GM19468 (cell line): ENCODE data around the gene MYDGF.
"Not testable (repeated sequence)": the region's sequence is repeated elsewhere in the genome, so short reads cannot be mapped to it uniquely, and the experiment has no call there.

ENCODE experiments used
- ATAC-seq: cut with Tn5 transposase; IDR thresholded peaks from one replicate; pipeline ENCODE4 v1.9.1; 2021; ENCODE audit warnings: mild to moderate bottlenecking, moderate library complexity, moderate number of reproducible peaks; ENCODE audit not compliant: unreplicated experiment; ENCODE audit errors: extremely low read depth

MYDGF gene

DNA sequence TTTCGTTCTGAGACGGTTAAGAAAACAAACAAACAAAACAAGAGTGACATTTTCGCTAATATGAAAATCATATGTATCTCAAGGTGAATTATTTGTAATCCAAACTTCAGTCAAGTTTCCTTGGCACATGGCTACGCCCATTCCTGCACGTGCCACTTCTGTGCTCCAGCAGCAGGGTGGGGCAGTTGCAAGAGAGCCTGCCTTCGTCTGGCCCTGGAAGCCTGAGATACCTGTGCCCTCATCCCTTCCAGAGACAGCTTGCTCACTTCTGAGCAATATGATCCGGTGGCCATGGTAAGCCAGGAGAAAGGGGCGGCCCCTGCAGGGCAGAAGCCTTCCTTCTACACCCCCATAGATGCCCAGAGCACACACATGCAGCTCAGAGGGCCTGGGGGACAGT lies 31.4 kb upstream of the MYDGF start:
- ATAC-seq = no peak

DNA sequence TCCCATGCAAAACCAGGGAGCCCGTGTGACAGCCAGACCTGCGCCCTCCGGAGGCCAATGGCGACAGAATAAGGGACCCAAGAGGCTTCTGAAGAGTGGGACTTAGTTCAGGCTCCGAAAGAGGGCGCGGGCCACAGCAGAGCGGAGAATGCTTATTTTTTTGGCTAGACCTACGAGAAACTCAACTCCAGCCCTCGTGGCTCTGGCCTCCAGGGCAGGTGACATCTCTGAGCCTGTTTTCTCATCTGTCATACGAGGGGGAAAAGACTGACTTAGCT lies 30.5 kb upstream of the MYDGF start:
- no peak for ATAC-seq

DNA sequence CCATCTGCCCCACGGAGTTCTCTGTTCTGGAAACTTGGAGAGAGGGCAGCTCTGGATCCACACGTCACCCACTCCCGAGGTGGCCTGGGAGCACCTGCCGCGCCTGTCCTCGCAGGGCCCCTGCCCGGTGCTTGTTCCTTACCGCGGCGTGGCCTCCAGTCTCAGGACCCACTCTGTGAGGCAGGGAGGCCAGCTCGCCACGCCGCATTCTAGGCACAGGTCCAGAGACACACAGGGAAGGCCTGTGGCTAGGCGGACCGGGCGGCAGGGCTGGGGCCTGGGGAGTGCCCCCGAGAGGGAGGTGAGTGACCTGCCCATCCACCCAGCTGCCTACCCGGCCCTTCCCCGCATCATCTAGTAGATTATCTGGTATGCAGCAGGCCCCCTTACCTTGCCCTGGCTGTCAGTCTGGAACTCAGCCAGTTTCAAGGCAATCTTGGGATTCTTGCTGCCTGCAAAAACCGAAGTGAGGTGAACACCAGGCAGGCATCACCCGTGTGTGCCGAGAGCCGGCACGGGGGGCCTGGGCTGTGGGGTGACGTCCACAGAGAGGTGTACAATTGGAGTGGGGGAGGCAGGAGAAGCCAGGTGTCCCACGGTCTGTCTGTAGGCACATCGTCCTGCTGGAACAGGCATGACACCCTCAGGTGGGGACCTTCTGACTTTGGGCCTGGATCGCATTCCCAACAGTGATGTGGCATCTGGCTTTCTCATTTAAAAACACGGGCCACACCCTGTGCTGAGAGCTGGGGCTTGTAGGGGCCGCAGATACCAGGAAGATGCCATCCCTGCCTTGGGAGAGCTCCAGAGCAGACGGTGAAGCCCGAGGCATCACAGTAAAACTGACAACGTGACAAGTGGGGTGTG lies 29.9 kb upstream of the MYDGF start:
- no peak for ATAC-seq

DNA sequence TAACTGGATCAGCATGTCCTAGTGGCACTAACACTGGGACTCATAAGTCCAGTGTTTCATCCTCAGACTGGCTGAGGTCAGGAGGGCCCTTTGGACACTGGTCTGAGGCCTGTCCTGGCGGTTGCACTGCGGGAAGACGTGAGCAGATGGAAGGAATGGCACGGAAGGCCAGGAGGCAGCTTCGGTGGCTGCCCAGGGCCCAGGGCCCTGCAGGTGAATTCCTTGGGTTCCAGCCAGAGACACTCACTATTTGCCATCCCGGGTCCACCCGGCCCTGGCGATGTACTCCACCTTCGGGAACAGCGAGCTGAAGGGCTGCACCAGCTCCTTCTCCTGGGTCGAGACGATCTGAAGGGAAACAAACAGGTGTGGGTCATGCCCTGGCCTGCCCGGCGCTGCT lies 27.2 kb upstream of the MYDGF start:
- ATAC-seq = no peak

DNA sequence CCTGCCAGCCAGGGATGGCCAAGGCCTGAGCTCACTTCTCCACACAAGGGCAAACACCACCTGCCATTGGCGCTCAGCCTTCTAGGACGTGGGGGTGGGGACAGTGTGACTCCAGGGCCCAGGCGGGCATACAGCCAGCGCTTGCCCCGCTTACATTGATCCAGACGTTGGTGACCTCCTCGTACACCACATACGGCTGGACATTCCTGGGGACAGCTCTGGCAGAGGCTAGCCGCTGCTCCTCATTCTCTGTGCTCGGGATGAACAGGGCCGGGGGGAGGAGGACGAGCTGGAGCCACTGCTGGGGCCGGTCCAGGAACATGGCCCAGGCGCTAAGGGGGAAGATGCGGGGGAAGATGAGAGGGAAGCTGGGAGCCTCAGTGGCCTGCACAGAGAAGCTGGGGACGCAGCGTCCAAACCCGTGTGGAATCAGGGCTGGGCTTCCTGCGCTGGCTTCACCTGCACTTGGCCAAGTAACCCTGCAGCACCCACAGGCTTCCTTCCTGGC lies 25.1 kb upstream of the MYDGF start:
- no peak for ATAC-seq

DNA sequence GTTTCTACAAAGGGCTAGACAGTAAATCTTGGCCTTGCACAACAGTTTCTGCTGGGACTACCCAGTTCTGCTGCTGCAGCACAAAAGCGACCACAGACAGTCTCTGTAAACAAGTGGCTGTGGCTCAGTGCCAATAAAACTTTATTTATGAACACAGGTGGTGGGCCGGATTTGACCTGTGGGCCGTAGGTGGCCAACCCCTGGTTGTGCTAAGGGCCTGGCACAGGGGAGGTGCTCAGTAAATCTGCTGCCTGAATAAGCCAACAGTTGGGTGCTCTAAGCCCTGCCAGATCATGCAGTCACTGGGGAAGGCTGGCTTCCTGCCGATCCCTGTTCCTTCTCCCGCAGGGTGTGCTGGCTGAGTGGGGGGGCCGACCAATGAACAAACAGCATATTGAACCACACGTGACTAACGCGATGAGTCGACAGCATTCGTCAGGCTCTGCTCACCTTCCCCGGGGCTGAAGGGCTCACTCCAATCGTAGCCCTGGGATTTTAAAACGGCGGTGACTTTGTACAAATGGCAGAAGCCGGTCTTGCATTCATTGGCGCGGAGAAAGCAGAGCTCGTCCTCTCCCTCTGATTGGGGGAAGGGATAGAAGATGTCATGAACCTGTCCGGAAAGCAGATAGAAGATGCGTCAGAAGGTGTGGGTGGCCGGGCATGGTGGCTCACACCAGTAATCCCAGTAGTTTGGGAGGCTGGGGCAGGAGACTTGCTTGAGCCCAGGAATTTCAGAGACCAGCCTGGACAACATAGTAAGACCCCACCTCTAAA lies 24.3 kb upstream of the MYDGF start:
- ATAC-seq = no peak

DNA sequence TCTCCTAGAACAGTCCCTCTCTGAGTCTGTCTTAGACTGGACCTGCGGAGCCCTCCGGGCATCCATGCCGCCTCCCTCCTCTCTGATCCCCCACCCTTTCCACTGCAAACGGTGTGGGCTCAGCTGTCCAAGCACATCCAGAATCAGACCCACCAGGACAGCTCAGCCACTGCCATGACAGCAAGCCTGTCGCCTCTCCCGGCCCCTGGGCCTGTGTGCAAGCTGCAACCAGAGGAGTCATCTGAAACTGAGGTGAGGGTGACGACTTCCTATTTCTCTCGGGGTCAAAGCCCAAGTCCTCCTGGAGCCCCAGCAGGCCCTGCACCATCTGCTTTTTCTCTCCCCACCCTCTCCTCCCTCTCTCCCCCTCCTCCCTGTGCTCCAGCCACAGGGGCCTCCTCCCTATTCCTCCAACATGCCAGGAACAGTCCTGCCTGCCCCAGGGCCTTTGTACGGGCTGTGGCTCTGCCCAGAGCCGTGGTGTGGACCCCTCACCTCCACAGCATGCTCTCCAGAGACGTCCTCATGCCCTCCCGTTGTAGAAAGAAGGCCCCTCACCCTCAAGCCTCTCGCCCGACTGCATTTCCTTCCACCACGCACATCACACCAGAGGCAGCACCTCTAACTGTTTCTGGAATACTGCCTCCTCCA lies 23.5 kb upstream of the MYDGF start:
- no peak for ATAC-seq

DNA sequence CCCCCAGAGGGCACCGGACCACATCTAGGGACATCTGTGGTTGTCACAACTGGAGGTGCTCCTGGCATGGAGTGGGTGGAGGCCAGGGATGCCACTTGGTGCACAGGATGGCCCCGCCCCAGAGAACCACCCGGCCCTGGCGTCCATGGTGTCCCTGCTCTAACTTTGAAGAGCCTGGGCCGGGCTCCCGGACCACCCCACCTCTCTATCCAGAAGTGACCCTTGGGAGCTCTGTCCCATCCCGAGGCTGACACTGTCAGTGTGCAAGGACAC lies 22.9 kb upstream of the MYDGF start:
- ATAC-seq = no peak

DNA sequence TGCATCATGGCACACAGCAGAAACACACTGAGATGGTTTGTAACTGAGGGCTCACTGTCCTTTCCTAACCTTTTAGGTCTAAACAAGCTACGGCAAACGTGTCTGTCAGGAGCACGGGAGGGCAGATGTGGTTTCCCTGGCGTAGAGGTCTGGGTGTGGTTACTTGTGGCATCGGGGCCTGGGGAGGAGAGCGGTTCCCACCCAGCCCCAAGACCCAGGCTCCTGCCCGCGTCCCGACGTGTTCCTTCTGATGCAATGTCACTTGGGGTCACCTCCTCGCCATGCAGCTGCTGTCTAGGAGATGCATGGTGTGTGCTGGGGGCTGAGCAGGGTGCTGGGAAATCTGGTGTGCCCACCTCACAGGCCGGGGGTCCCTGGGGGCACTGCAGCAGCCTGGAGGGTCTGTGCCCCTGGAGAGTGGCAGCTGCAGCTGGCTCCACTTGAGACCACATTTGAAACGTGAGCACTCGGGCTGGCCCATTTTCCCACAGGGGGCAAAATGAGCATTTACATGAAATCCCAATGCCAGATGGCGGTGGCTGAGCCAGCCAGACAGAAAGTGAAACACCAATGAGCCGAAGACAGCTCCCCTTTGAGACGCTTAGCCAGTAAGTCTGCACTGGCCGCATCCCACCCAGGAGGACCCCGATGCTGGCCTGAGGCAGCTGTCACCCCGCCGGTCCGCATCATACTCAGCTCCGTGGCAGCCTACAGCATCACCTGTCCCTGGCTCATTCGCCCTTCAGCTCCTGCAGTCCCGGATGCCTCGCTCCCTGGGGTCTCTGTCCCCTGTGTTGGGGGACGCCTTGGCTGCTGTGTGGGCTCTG lies 22.3 kb upstream of the MYDGF start:
- ATAC-seq = no peak

DNA sequence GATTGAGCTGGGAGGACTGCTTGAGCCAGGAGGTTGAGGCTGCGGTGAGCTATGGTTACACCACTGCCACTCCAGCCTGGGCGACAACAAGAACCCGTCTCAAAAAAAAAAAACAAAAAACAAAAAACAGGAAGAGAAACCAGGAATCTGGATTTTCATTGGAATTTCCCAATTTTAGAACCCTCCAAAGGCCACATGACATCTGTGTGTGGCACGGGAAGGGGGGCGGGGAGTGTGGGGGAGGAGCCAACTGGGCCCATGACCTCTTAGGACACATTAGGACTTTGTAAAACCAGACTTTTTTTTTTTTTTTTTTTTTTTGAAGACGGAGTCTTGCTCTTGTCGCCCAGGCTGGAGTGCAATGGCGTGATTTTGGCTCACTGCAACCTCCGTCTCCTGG lies 21.2 kb upstream of the MYDGF start:
- ATAC-seq = no peak

DNA sequence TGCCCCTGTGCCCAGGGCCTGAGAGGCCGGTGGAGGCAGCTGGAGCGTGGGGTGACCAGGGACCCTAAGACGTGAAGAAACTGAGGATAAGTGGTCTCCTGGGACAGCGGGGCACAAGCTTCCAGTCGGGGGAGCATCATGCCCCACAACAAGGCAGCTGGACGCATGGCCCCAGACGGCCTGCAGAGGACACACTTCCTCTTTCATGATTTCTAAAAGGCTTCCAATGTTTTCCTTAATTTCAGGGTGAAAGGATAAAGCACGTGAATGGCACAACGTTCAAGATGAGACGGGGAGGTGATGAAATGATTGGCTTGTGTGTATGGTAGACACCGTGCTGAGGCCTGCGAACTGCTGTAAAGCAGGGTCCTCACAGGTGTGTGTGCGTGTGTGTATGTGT lies 20.2 kb upstream of the MYDGF start:
- no peak for ATAC-seq

DNA sequence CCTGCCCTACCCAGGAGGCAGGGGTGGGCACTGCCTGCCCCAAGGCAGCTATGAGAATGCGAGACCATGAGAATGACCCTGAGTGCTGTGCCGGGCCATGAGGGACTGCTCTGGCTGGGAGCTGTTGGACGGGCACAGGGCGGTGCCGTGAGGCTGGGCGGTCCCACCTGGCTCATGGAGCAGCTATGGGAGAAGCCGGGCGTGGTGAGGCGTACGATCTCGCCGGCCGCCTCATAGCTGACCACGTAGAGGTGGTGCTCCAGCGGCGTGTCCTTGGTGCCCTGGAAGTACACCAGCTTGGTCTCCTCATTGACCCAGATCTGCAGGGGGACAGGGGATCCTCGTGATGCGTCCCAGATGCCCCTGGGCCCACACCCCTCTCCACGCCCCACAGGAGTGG lies 19.3 kb upstream of the MYDGF start:
- ATAC-seq = no peak

DNA sequence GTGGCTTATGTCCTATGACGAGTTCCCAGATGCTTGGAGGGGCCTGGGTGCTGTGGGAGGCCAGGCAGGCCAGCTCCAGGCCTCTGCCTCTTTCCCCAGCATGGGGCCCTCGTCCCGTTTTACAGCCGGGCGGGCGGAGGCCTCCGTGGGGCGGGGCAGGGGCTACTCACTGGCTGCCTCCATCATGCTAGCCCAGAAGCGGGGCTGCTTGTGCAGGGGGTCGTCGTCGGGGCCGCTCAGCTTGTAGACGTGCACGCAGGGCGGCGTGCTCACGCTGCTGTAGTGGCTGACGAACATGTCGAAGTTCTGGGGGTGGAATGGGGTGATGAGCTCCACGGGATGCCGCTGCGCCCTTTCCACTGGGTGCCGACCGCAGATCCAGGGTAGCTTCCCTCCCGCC lies 18.4 kb upstream of the MYDGF start:
- no peak for ATAC-seq

DNA sequence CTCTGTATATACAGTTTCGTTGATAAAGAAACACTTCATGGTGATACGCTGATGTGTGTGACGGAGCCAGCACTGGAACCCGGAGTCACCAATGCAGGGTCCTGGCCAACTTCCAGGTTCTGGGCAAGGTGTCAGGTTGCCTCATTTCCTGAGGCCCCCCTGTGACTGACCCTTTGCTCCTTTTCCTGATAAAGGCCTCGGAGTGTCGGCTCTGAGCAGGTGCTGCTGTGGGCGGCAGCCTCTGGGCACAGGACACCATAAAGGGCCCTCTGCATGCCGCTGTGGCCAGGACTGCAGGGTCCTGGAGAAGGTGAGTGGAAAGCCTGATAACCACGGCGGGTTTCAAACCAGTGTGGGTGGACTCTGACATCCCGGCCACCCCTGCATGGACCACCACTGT lies 17.3 kb upstream of the MYDGF start:
- no peak for ATAC-seq

DNA sequence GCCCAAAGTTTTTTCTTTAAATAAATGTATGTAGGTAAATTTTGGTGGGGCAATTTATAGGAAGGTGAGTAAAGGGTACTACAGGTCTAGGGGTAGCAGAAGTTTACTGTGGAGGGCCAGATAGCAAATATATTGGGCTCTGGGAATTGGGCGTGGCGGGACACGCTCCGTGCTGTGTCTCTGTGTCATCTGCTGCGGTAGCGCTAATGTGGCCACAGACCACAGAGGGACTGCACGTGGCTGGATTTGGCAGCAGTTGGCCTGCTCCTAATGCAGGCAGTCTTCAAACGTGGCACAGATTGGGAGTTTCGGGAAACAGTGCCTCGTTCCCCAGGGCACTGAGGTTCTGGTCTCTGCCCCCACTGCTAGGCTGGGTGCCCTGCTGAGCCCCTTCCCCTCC lies 16.6 kb upstream of the MYDGF start:
- ATAC-seq = no peak

DNA sequence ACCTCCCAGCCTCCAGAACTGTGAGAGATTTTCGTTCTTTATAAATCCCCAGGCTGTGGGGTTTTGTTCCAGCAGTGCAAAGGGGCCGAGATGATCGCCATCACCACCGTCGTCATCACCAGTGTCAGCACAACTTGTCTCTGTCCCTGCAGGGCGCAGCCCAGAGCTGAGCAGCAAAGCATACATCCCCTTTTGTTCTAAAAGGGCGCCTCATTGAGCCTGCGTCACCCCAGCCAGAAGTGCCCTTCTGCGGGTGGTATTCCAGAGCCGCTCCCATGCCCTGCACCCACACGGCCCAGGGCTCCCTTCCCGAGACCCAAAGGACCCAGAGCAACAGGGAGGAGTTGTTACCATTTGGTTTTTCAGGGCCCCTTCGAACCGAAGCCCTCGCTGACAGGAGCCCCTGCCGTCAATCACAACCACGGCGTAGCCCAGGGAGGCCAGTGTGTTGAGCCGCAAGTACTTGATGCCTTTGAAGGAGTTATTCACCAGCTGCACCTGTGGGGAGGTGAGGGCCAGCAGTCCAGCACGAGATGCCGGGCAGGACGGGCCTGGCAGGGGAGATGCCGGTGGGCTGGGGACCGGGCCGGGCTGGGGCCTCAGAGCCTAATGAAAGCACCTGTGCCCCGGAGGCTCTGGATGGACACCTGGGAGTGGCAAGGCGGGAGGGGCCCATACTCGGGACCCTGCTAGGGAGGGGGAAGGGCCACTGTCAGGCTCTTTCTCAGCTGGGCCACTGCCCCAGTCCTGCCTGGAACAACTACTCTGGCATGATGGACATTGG lies 14.4 kb upstream of the MYDGF start:
- ATAC-seq = no peak

DNA sequence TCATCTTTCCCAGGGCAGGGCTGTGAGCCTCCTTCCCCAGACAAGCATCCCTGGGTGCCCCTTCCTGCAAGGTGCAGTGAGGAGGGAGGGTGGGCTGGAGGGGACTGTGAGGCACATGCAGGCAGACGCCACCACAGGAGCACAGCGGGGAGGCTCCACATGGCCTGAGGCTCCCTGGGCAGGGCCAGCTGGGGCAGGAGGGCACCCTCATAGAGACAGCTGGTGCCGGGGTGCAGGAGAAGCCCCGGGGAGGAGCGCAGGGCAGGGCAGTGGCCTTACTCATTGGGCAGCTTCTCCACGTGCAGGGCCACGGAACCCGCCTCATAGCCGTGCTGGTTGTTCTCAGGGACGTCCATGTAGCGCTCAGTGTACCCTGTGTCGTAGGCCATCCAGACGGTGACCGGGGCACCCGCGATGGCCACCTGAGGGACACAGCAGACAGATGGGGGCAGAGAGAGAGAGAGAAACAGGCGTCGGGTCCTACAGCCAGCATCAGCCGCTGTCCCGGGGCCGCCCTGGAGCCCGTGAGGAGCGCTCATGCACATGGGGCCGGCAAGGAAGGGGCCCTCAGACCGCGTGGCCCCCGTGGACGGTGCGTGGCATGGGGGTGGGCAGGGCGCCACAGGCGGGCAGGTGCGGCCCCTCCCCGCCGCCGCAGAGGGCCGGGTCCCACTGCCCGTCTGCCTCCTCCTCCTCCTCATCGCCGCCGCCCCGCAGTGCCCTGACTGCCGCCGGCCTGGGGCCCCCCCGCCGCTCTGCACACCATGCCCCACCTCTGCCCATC lies 12.5 kb upstream of the MYDGF start:
- no peak for ATAC-seq

DNA sequence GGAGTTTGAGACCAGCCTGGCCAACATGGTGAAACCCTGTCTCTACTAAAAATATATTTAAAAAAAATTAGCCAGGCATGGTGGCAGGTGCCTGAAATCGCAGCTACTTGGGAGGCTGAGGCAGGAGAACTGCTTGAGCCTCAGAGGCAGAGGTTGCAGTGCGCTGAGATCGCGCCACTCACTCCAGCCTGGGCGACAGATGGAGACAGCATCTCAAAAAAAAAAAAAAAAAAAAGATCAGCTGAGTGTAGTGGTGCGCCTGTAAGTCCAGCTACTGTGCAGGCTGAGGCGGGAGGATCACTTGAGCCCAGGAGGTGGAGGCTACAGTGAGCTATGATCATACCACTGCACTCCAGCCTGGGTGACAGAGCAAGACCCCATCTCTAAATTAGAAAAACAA lies 9.9 kb upstream of the MYDGF start:
- ATAC-seq = not testable (repeated sequence)
